ENCODE measurements around the gene KIAA1549. TPM values are rescaled to one million over a fixed set of nuclear protein-coding genes. Genes with fewer than 3 reads are reported as not detected.

The KIAA1549 gene
- total and polyA plus RNA-seq, 9 of the 15 experiments (the other 6 are each of a cell fraction or from before 2014, with no cell fraction given), result 0.01 to 0.29 (median 0.07) TPM

DNA sequence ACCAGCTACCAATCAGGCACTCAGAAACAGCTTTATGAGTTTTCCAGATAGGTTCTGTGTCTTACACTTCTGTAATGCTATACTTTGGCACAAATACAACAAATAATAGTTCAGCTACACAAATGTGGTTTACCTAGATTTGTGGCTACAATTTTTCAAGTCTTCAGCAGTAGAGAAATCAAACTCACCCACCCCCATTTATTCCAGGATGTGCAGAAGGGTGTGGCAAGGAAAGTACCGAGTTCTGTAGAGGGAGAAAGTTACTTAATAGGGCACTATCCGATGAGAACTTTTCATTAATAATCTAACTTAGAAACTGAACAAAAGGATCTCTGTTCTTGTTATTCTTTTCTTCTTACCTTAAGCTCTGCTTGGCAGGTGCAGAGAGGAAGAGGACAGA, 152.9 kb downstream of the KIAA1549 start:
- Histone ChIP-seq H3K4me2 (ENCODE audit: insufficient read depth, low read length) (no peak overlapping the region), H3K4me3 (no peak overlapping the region), H4K20me1 (replicated peaks; ENCODE audit: control insufficient read depth, insufficient read depth, low read length) (no peaks in the 10 kb centered on the region; the same call in 1 of the 2 replicates), H3K27ac (ENCODE audit: extremely low read depth, low read depth, low read length) (no peak overlapping the region), H3K9ac (ENCODE audit: insufficient read depth in 1 of 2, low read depth in 2 of 2, low read length in 2 of 2) (no peak overlapping the region), H3K9me1 (ENCODE audit: control insufficient read depth, insufficient read depth, low read length) (no peaks in the 10 kb centered on the region), H3K27me3 (ENCODE audit: control insufficient read depth in 2 of 2, insufficient read depth in 2 of 2, low read length in 2 of 2) (peaks cover 36 to 44% of the 10 kb centered on the region in 2 experiments), H3K4me1 (replicated peaks in 1 of 2; ENCODE audit: control insufficient read depth in 2 of 2, insufficient read depth in 2 of 2, low read length in 2 of 2) (no peaks in the 10 kb centered on the region), H2AFZ (ENCODE audit: low read depth, low read length) (no peak overlapping the region), H3K36me3 (ENCODE audit: control insufficient read depth, insufficient read depth, low read length) (no peaks in the 10 kb centered on the region), H3K9me3 (replicated peaks; ENCODE audit: control insufficient read depth, insufficient read depth, low read depth, low read length) (no peaks in the 10 kb centered on the region), H3K79me2 (ENCODE audit: control insufficient read depth, insufficient read depth, low read length) (no peaks in the 10 kb centered on the region)
- FAIRE-seq, result no peak
- ATAC-seq, result no peak
- no TSS peak for BruUV-seq (replicated peaks)
- CTCF ChIA-PET (ENCODE audit: low intra/inter-chr PET ratio), result no interaction called here
- in situ Hi-C loops (cut with MboI) (no loop called here), intact Hi-C loops (cut with micrococcal nuclease) (no loop called here)
- no peak for DNase-seq (ENCODE audit: extremely low read depth in 1 of 4, low spot score in 3 of 4)
- POLR2A ChIA-PET, result interaction anchor here (1.2 to 1.7 kb wide), 2 partner anchors 9 to 13 kb away, joined by 3 to 5 read pairs; no protein-coding TSS in a partner anchor
- 0% methylated on average over 2 of the region's 2 CpGs for WGBS (ENCODE audit: insufficient coverage, low coverage, missing lambda C conversion rate)
- TF ChIP-seq, protein P1, sequence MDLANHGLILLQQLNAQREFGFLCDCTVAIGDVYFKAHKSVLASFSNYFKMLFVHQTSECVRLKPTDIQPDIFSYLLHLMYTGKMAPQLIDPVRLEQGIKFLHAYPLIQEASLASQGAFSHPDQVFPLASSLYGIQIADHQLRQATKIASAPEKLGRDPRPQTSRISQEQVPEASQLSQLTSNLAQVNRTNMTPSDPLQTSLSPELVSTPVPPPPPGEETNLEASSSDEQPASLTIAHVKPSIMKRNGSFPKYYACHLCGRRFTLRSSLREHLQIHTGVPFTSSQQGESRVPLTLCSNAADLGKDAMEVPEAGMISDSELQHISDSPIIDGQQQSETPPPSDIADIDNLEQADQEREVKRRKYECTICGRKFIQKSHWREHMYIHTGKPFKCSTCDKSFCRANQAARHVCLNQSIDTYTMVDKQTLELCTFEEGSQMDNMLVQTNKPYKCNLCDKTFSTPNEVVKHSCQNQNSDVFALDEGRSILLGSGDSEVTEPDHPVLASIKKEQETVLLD (IDR thresholded peaks at IDR 0.05), result no peak
- TF ChIP-seq PPARD (CRISPR knock-in tag; IDR thresholded peaks at IDR 0.05) (no peak), ZNF384 (IDR thresholded peaks at IDR 0.05; ENCODE audit: low read depth, low read length) (no peak), ZNF75A (CRISPR knock-in tag; IDR thresholded peaks at IDR 0.05) (no peak), HEY1 (CRISPR knock-in tag; IDR thresholded peaks at IDR 0.05; ENCODE audit: borderline replicate concordance) (no peak), NCOA1 (IDR thresholded peaks at IDR 0.05; ENCODE audit: low read depth) (no peak), ZNF696 (CRISPR knock-in tag; conservative IDR thresholded peaks at IDR 0.05) (no peak), FOS (IDR thresholded peaks at IDR 0.05; ENCODE audit: extremely low read depth, insufficient read length) (no peak), CTBP1 (IDR thresholded peaks at IDR 0.05; ENCODE audit: borderline replicate concordance) (no peak), TAL1 (IDR thresholded peaks at IDR 0.05) (no peak)
- TF ChIP-seq, protein P2, sequence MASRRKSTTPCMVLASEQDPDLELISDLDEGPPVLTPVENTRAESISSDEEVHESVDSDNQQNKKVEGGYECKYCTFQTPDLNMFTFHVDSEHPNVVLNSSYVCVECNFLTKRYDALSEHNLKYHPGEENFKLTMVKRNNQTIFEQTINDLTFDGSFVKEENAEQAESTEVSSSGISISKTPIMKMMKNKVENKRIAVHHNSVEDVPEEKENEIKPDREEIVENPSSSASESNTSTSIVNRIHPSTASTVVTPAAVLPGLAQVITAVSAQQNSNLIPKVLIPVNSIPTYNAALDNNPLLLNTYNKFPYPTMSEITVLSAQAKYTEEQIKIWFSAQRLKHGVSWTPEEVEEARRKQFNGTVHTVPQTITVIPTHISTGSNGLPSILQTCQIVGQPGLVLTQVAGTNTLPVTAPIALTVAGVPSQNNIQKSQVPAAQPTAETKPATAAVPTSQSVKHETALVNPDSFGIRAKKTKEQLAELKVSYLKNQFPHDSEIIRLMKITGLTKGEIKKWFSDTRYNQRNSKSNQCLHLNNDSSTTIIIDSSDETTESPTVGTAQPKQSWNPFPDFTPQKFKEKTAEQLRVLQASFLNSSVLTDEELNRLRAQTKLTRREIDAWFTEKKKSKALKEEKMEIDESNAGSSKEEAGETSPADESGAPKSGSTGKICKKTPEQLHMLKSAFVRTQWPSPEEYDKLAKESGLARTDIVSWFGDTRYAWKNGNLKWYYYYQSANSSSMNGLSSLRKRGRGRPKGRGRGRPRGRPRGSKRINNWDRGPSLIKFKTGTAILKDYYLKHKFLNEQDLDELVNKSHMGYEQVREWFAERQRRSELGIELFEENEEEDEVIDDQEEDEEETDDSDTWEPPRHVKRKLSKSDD (conservative IDR thresholded peaks at IDR 0.05; ENCODE audit: low read length), result no peak
- TF ChIP-seq, protein P3, sequence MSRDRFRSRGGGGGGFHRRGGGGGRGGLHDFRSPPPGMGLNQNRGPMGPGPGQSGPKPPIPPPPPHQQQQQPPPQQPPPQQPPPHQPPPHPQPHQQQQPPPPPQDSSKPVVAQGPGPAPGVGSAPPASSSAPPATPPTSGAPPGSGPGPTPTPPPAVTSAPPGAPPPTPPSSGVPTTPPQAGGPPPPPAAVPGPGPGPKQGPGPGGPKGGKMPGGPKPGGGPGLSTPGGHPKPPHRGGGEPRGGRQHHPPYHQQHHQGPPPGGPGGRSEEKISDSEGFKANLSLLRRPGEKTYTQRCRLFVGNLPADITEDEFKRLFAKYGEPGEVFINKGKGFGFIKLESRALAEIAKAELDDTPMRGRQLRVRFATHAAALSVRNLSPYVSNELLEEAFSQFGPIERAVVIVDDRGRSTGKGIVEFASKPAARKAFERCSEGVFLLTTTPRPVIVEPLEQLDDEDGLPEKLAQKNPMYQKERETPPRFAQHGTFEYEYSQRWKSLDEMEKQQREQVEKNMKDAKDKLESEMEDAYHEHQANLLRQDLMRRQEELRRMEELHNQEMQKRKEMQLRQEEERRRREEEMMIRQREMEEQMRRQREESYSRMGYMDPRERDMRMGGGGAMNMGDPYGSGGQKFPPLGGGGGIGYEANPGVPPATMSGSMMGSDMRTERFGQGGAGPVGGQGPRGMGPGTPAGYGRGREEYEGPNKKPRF (IDR thresholded peaks at IDR 0.05; ENCODE audit: low read depth, low read length), result no peak
- TF ChIP-seq, protein P4, sequence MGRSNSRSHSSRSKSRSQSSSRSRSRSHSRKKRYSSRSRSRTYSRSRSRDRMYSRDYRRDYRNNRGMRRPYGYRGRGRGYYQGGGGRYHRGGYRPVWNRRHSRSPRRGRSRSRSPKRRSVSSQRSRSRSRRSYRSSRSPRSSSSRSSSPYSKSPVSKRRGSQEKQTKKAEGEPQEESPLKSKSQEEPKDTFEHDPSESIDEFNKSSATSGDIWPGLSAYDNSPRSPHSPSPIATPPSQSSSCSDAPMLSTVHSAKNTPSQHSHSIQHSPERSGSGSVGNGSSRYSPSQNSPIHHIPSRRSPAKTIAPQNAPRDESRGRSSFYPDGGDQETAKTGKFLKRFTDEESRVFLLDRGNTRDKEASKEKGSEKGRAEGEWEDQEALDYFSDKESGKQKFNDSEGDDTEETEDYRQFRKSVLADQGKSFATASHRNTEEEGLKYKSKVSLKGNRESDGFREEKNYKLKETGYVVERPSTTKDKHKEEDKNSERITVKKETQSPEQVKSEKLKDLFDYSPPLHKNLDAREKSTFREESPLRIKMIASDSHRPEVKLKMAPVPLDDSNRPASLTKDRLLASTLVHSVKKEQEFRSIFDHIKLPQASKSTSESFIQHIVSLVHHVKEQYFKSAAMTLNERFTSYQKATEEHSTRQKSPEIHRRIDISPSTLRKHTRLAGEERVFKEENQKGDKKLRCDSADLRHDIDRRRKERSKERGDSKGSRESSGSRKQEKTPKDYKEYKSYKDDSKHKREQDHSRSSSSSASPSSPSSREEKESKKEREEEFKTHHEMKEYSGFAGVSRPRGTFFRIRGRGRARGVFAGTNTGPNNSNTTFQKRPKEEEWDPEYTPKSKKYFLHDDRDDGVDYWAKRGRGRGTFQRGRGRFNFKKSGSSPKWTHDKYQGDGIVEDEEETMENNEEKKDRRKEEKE (IDR thresholded peaks at IDR 0.05; ENCODE audit: borderline replicate concordance in 1 of 2, control insufficient read depth in 1 of 2, low read depth in 2 of 2, low read length in 1 of 2), result no peak
